Upper lobe of left lung (tissue), 6 donors: ENCODE results near the gene CRPPA. TPM values are rescaled to one million over a fixed set of nuclear protein-coding genes. Genes with fewer than 3 reads are reported as not detected.

Experiments used
- ATAC-seq, 2 donors: fragments of 200-7000 bp; cut with Tn5 transposase; one replicate each; pipeline ENCODE4 v1.9.1; 2022; ENCODE audit warnings: mild to moderate bottlenecking in 2 of 2, moderate library complexity in 2 of 2; ENCODE audit not compliant: low FRiP score in 2 of 2
- DNase-seq, 2 donors: peaks; one replicate each; pipeline ENCODE4 v3.0.0-alpha.2; 2019 to 2020
- H3K27ac ChIP-seq, 4 donors: fragments of 200-600 bp; sonication (generic); one replicate each; pipeline ENCODE4 v1.5.1; 2016 to 2019
- H3K27me3 ChIP-seq, 4 donors: fragments of 200-600 bp; sonication (generic); one replicate each; pipeline ENCODE4 v1.5.1; 2017 to 2019
- H3K36me3 ChIP-seq, 4 donors: fragments of 200-600 bp; sonication (generic); one replicate each; pipeline ENCODE4 v1.5.1; 2016 to 2019
- H3K4me1 ChIP-seq, 4 donors: fragments of 200-600 bp; sonication (generic); one replicate each; pipeline ENCODE4 v1.5.1; 2018 to 2019
- H3K4me3 ChIP-seq, 4 donors: fragments of 200-600 bp; sonication (generic); one replicate each; pipeline ENCODE4 v1.5.1; 2017 to 2019; ENCODE audit warnings: mild to moderate bottlenecking in 2 of 4, moderate library complexity in 1 of 4
- H3K9me3 ChIP-seq, 4 donors: fragments of 200-600 bp; sonication (generic); one replicate each; pipeline ENCODE4 v1.5.1; 2018 to 2019
- EP300 ChIP-seq, 4 donors: sonication (generic); formaldehyde crosslinking; IDR thresholded peaks; one replicate each; pipeline ENCODE4 v1.5.1; 2017; ENCODE audit warnings: antibody characterized with exemption in 4 of 4, control low read depth in 2 of 4
- POLR2A ChIP-seq, 4 donors: fragments of 450-650 bp; IDR thresholded peaks; one replicate each; pipeline ENCODE4 v1.5.1; 2016 to 2017; ENCODE audit warnings: antibody characterized with exemption in 4 of 4, mild to moderate bottlenecking in 2 of 4
- POLR2AphosphoS5 ChIP-seq, 2 donors: sonication (generic); formaldehyde crosslinking; IDR thresholded peaks; one replicate each; pipeline ENCODE4 v1.5.1; 2017; ENCODE audit warnings: antibody characterized with exemption in 2 of 2
- WGBS, 2 donors: methylation state at CpG; one replicate each; pipeline ENCODE4 v1.1.5; 2017 to 2018; 5-methylcytosine and 5-hydroxymethylcytosine counted together
- total RNA-seq, 6 donors: library from RNA; depleted of rRNA in 4 of 6; stranded (reverse); fragments of >200 nt in 4 of 6; gene quantifications; one replicate each; pipeline versions ENCODE4 v1.1.0 to v1.2.1, GENCODE V29; 2016 to 2021
- TF ChIP-seq, protein P1 (sequence below), 6 experiments: fragments of 450-650 bp in 4 of 6; fragments of 200-600 bp in 2 of 6; sonication (generic) in 2 of 6; IDR thresholded peaks; one replicate each; pipeline ENCODE4 v1.5.1; 2016 to 2019; ENCODE audit warnings: antibody characterized with exemption in 6 of 6
- donor health status: DM: no; HTN: no; CAD: no; lungs with moderate emphysema.
- donor health status: DM: no; HTN: yes; CAD: no; lungs with severe emphysema.

CRPPA gene
- total RNA-seq, 6 donors from 2014 or later = 1.0 to 3.3 (median 2.4) TPM

DNA sequence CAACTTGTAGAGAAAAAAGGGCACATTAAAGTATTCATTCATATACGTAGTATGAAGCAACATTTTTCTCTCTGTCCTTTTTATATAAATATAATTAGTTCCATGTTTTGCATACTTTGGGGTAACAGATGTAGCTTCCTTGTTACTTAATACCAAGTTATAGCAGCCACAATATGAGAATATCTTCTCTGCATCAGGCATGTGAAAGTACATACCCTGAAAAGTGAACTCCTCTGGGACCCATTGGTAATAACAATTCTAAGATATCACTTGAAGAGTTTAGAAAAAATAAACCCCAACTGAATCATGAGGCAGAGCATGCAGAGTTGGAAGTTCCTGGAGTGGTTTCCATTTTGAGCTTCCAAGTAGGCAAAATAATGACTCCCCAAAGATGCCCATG lies 2.4 kb upstream of the CRPPA start:
- Histone ChIP-seq H3K4me3 (no peak overlapping the region), H3K27ac (no peak overlapping the region), H3K27me3 (no peaks in the 10 kb centered on the region), H3K9me3 (no peaks in the 10 kb centered on the region), H3K4me1 (peaks cover 14 to 23% (median 16%) of the 10 kb centered on the region in 4 donors), H3K36me3 (no peaks in the 10 kb centered on the region)
- no peak for DNase-seq
- ATAC-seq = no peak
- WGBS, 2 donors = 81 to 93% methylated on average over 1 of the region's 1 CpG
- TF ChIP-seq POLR2AphosphoS5 (IDR thresholded peaks at IDR 0.05) (no peak), EP300 (IDR thresholded peaks at IDR 0.05) (no peak), POLR2A (IDR thresholded peaks at IDR 0.05) (no peak)
- TF ChIP-seq, protein P1, sequence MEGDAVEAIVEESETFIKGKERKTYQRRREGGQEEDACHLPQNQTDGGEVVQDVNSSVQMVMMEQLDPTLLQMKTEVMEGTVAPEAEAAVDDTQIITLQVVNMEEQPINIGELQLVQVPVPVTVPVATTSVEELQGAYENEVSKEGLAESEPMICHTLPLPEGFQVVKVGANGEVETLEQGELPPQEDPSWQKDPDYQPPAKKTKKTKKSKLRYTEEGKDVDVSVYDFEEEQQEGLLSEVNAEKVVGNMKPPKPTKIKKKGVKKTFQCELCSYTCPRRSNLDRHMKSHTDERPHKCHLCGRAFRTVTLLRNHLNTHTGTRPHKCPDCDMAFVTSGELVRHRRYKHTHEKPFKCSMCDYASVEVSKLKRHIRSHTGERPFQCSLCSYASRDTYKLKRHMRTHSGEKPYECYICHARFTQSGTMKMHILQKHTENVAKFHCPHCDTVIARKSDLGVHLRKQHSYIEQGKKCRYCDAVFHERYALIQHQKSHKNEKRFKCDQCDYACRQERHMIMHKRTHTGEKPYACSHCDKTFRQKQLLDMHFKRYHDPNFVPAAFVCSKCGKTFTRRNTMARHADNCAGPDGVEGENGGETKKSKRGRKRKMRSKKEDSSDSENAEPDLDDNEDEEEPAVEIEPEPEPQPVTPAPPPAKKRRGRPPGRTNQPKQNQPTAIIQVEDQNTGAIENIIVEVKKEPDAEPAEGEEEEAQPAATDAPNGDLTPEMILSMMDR (IDR thresholded peaks at IDR 0.05) = no peak

DNA sequence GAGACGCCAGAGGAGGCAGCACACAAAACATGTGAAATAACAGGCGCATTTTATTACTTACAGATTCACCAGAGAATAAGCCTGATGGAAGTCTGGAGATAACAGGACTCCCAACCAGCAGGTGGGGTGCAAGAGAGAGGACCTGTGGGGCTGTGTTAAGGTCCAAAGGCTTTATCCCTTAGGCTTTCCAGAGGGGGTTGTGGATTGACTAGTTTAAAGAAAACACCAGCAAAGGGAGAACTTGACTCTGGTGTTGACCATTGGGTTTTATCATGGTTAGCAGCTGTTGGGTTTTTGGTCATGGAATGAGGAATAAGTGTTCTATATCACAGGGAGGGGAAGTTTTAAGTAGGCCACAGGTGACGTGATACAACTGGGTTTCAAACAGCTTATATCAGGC lies 1.6 kb upstream of the CRPPA start:
- no peak for TF ChIP-seq POLR2A (IDR thresholded peaks at IDR 0.05)
- no peak for TF ChIP-seq POLR2AphosphoS5 (IDR thresholded peaks at IDR 0.05)
- TF ChIP-seq, protein P1 (IDR thresholded peaks at IDR 0.05) = no peak
- TF ChIP-seq EP300 (IDR thresholded peaks at IDR 0.05) = no peak
- H3K27me3 ChIP-seq = no peaks in the 10 kb centered on the region
- no peak overlapping the region for H3K27ac ChIP-seq
- ATAC-seq = no peak
- no peak overlapping the region for H3K4me3 ChIP-seq
- no peaks in the 10 kb centered on the region for H3K9me3 ChIP-seq
- WGBS, 2 donors = 82 to 91% methylated on average over 3 of the region's 3 CpGs
- H3K4me1 ChIP-seq = peaks cover 13 to 19% (median 15%) of the 10 kb centered on the region in 4 donors
- DNase-seq = no peak
- H3K36me3 ChIP-seq = no peaks in the 10 kb centered on the region

DNA sequence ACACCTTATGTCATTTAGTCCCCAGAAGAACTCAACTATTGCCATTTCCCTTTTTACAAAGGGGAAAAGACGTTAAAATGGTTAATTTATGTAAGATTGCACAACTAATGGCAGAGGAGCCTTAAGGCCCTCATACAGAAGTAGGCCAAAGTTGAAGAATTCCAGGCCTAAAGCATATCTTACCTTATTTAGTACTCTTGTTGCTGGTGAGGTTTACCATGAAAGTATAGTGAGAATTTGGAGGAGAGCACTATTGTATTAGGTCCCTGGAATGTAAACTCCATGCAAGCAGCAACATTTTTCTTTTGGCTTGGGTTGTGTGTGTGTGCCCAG lies 731 bp upstream of the CRPPA start:
- WGBS, 2 donors = 29 to 45% methylated on average over 1 of the region's 1 CpG
- Histone ChIP-seq H3K4me1 (peaks cover 13 to 19% (median 15%) of the 10 kb centered on the region in 4 donors), H3K36me3 (no peaks in the 10 kb centered on the region), H3K27ac (peak overlapping the region; percentile 93 to 99 (median 96)), H3K4me3 (peak overlapping the region in 1 of 4 donors; percentile 71), H3K9me3 (no peaks in the 10 kb centered on the region), H3K27me3 (no peaks in the 10 kb centered on the region)
- TF ChIP-seq POLR2AphosphoS5 (IDR thresholded peaks at IDR 0.05) (no peak), EP300 (IDR thresholded peaks at IDR 0.05) (no peak), POLR2A (IDR thresholded peaks at IDR 0.05) (no peak)
- TF ChIP-seq, protein P1 (IDR thresholded peaks at IDR 0.05) = no peak
- DNase-seq (no peak), ATAC-seq (no peak)

DNA sequence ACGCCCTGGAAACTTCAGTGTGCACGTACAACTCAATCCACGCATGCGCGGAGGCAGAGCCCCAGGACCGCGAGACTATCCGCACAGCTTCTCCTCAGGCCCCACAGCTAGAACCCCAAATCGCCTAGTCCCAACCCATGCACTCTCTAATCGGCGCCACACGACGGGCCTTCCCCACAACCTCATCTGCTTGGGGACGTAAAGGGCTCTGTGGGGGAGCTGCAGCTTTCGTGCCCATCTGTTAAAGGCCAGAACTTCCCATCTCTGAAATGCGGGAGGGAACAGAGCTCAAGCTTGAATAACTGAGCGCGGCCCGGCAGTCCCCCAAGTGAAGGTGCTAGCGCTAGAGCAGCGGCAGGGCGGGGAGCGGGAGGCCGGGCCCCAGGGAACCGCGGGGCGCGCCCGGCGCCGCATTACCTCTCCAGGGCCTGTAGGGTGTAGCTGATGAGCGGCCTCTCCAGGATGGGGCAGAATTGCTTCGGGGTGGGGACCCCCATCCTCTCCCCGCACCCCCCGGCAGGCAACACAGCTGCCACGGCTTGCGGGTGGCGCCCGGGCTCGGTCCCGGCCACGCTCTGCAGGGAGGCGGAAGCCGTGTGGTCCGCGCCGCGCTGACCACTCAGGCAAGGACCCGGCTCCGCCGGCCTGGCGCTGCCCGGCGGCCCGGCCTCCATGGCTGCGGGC lies 547 bp downstream of the CRPPA start:
- Histone ChIP-seq H3K27me3 (no peaks in the 10 kb centered on the region), H3K9me3 (no peaks in the 10 kb centered on the region), H3K27ac (peak overlapping the region; percentile 93 to 99 (median 96)), H3K4me3 (peak overlapping the region; percentile 57 to 71 (median 62)), H3K36me3 (no peaks in the 10 kb centered on the region), H3K4me1 (peaks cover 13 to 23% (median 15%) of the 10 kb centered on the region in 4 donors)
- WGBS, 2 donors = 2 to 3% methylated on average over 8 to 31 of the region's 56 CpGs
- DNase-seq (peak; percentile 85 to 95), ATAC-seq (peak; percentile 91 to 94)
- TF ChIP-seq POLR2A (IDR thresholded peaks at IDR 0.05) (peak in 3 of 4 donors; percentile 63 to 92 (median 63)), POLR2AphosphoS5 (IDR thresholded peaks at IDR 0.05) (peak; percentile 74 to 87), EP300 (IDR thresholded peaks at IDR 0.05) (no peak)
- TF ChIP-seq, protein P1 (IDR thresholded peaks at IDR 0.05) = peak; percentile 35 to 80 (median 50)

DNA sequence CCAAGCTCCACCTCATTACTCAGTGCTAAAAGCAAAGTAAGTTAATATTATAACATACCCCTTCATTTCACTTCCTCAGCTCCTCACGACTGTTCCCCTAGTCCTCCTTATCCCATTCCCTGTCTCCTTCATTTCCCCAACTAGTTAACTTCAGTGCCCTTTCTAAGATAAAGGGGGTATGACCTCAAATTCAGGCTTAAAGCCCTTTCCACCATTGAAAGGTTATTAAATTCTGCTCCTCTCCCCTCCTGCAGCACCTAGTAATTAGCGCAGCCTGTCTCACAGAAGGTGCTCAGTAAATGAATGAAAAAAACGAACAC lies 1.0 kb downstream of the CRPPA start:
- peaks cover 13 to 23% (median 15%) of the 10 kb centered on the region in 4 donors for H3K4me1 ChIP-seq
- peak overlapping the region in 3 of 4 donors; percentile 57 to 71 (median 58) for H3K4me3 ChIP-seq
- 0 to 1% methylated on average over 3 of the region's 3 CpGs for WGBS, 2 donors
- no peaks in the 10 kb centered on the region for H3K27me3 ChIP-seq
- H3K27ac ChIP-seq = peak overlapping the region; percentile 93 to 99 (median 96)
- H3K9me3 ChIP-seq = no peaks in the 10 kb centered on the region
- TF ChIP-seq POLR2AphosphoS5 (IDR thresholded peaks at IDR 0.05) (no peak), POLR2A (IDR thresholded peaks at IDR 0.05) (no peak), EP300 (IDR thresholded peaks at IDR 0.05) (no peak)
- TF ChIP-seq, protein P1 (IDR thresholded peaks at IDR 0.05) = no peak
- no peak for DNase-seq
- no peak for ATAC-seq
- no peaks in the 10 kb centered on the region for H3K36me3 ChIP-seq
